OCI-LY7 (cell line): Measurements from ENCODE around the gene ENOPH1. TPM values are rescaled to one million over a fixed set of nuclear protein-coding genes. Genes with fewer than 3 reads are reported as not detected.

Source experiments
- BruUV-seq: library from RNA; stranded (reverse); fragments of 400-500 nt; replicated peaks from 2 replicates; lab custom pipeline; 2021; lab: Mats Ljungman, UMichigan
- CTCF ChIA-PET: fragments of 300-600 bp; sonication (Branson Sonifier 250); formaldehyde crosslinking; loops from one replicate; lab custom pipeline; 2022; ENCODE audit warnings: antibody characterized with exemption; ENCODE audit not compliant: unreplicated experiment; lab: Charles Lee
- POLR2A ChIA-PET: fragments of 300-600 bp; sonication (Branson Sonifier 250); formaldehyde crosslinking; loops from one replicate; lab custom pipeline; 2022; ENCODE audit warnings: antibody characterized with exemption; lab: Charles Lee
- DNase-seq: peaks from one replicate; pipeline ENCODE4 v3.0.0-alpha.2; 2015; ENCODE audit warnings: low spot score
- H2AFZ ChIP-seq: fragments of 200-600 bp; sonication (generic), shearing (Covaris generic); 2 replicates; pipeline ENCODE4 v1.6.1; 2014; ENCODE audit warnings: mild to moderate bottlenecking, antibody characterized with exemption, low read length, moderate library complexity
- H3K27ac ChIP-seq: fragments of 200-600 bp; sonication (generic); 2 replicates; pipeline ENCODE4 v1.5.1; 2014; ENCODE audit warnings: mixed run types, low read depth, mild to moderate bottlenecking, moderate library complexity, low read length, inconsistent platforms; ENCODE audit not compliant: poor library complexity, severe bottlenecking
- H3K36me3 ChIP-seq: fragments of 200-600 bp; sonication (generic); 2 replicates; pipeline ENCODE4 v1.6.1; 2014; ENCODE audit warnings: mild to moderate bottlenecking, antibody characterized with exemption, low read length, moderate library complexity, mixed read lengths; ENCODE audit not compliant: insufficient read depth
- H3K4me1 ChIP-seq: fragments of 200-600 bp; sonication (generic); 2 replicates; pipeline ENCODE4 v1.5.1; 2014; ENCODE audit warnings: mild to moderate bottlenecking, low read length; ENCODE audit not compliant: insufficient read depth, poor library complexity, severe bottlenecking
- H3K4me2 ChIP-seq: fragments of 200-600 bp; sonication (generic); 2 replicates; pipeline ENCODE4 v1.6.1; 2014; ENCODE audit warnings: mild to moderate bottlenecking, low read length
- H3K4me3 ChIP-seq: fragments of 200-600 bp; sonication (generic); 2 replicates; pipeline ENCODE4 v1.5.1; 2014; ENCODE audit warnings: mild to moderate bottlenecking, low read depth, low read length; ENCODE audit not compliant: poor library complexity, severe bottlenecking
- H3K79me2 ChIP-seq: fragments of 200-600 bp; sonication (generic); 2 replicates; pipeline ENCODE4 v1.6.1; 2016; ENCODE audit warnings: low read depth, mild to moderate bottlenecking, low read length, moderate library complexity, mixed read lengths; ENCODE audit not compliant: insufficient read depth
- H3K9me2 ChIP-seq: fragments of 200-600 bp; sonication (generic); 2 replicates; pipeline ENCODE4 v1.6.1; 2016; ENCODE audit warnings: mild to moderate bottlenecking, low read length, mixed read lengths; ENCODE audit not compliant: insufficient read depth
- H3K9me3 ChIP-seq: fragments of 200-600 bp; sonication (generic); 2 replicates; pipeline ENCODE4 v1.6.1; 2014; ENCODE audit warnings: mild to moderate bottlenecking, mixed run types, low read length, mixed read lengths
- H4K20me1 ChIP-seq: fragments of 200-600 bp; sonication (generic); 2 replicates; pipeline ENCODE4 v1.6.1; 2014; ENCODE audit warnings: mild to moderate bottlenecking, antibody characterized with exemption, low read length, moderate library complexity, mixed read lengths; ENCODE audit not compliant: insufficient read depth
- EZH2phosphoT487 ChIP-seq: fragments of 200-600 bp; sonication (generic); IDR thresholded peaks from 2 replicates; pipeline ENCODE4 v1.6.1; 2018; ENCODE audit warnings: low read depth, borderline replicate concordance, mild to moderate bottlenecking, mixed run types, antibody characterized with exemption, low read length, moderate library complexity, mixed read lengths
- intact Hi-C: fragments of 100-400 bp; cut with micrococcal nuclease; formaldehyde crosslinking; loops from one replicate; pipeline ENCODE4 v1.10.0; 2022; ENCODE audit not compliant: unreplicated experiment
- total RNA-seq, 2 experiments: library from RNA; depleted of rRNA in 1 of 2; stranded (reverse); fragments of >200 nt in 1 of 2; shearing (Covaris generic) in 1 of 2; gene quantifications; 2 replicates each; pipeline ENCODE4 v1.2.3, GENCODE V29; 2014 to 2022
- TF ChIP-seq, protein P1 (sequence below): fragments of 200-600 bp; sonication (generic); conservative IDR thresholded peaks from 2 replicates; pipeline ENCODE4 v1.5.1; 2014; ENCODE audit warnings: mild to moderate bottlenecking, antibody characterized with exemption, low read length, moderate library complexity, mixed read lengths

ENOPH1 gene
- total RNA-seq, 2 experiments from 2014 or later: 58.7 to 70.2 TPM

GRCh38 chr4:82434949-82435348 lies 4.6 kb downstream of the ENOPH1 start:
- H4K20me1 ChIP-seq: peaks cover 49% of the 10 kb centered on the region
- H3K4me1 ChIP-seq: peaks cover 37% of the 10 kb centered on the region
- no peak overlapping the region for H3K4me2 ChIP-seq
- H3K9me3 ChIP-seq: no peaks in the 10 kb centered on the region
- TF ChIP-seq, protein P1, sequence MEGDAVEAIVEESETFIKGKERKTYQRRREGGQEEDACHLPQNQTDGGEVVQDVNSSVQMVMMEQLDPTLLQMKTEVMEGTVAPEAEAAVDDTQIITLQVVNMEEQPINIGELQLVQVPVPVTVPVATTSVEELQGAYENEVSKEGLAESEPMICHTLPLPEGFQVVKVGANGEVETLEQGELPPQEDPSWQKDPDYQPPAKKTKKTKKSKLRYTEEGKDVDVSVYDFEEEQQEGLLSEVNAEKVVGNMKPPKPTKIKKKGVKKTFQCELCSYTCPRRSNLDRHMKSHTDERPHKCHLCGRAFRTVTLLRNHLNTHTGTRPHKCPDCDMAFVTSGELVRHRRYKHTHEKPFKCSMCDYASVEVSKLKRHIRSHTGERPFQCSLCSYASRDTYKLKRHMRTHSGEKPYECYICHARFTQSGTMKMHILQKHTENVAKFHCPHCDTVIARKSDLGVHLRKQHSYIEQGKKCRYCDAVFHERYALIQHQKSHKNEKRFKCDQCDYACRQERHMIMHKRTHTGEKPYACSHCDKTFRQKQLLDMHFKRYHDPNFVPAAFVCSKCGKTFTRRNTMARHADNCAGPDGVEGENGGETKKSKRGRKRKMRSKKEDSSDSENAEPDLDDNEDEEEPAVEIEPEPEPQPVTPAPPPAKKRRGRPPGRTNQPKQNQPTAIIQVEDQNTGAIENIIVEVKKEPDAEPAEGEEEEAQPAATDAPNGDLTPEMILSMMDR: no peak
- TF ChIP-seq EZH2phosphoT487: no peak
- H3K36me3 ChIP-seq: peaks cover 75% of the 10 kb centered on the region
- no peaks in the 10 kb centered on the region for H3K9me2 ChIP-seq
- H3K27ac ChIP-seq: no peak overlapping the region
- intact Hi-C loops: no loop called here
- POLR2A ChIA-PET: interaction anchor here (0.8 kb wide), 1 partner anchor 10 kb away, joined by 3 read pairs; no protein-coding TSS in a partner anchor
- CTCF ChIA-PET: no interaction called here
- BruUV-seq: no TSS peak
- DNase-seq: no peak
- no peak overlapping the region for H3K4me3 ChIP-seq
- no peak overlapping the region for H2AFZ ChIP-seq
- peaks cover 93% of the 10 kb centered on the region for H3K79me2 ChIP-seq

DNA sequence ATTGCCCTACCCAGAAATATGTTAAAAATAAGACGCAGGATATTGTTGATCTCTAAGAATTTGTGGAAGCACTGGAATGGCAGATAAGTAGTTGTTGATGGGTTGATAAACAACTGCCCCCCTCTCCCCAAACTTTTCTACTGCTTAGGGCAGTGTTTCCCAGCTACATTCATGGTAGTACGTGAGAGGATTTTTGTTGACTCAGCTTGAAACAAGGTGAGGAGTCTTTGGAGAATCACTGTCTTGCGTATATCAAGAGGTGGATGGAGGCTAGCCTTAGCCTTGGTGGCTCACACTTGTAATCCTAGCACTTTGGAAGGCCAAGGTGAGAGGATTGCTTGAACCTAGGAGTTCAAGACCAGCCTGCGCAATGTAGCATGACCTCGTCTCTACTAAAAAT lies 5.7 kb downstream of the ENOPH1 start:
- H2AFZ ChIP-seq: no peak overlapping the region
- peaks cover 87% of the 10 kb centered on the region for H3K36me3 ChIP-seq
- H3K79me2 ChIP-seq: peaks cover 99% of the 10 kb centered on the region
- peaks cover 51% of the 10 kb centered on the region for H4K20me1 ChIP-seq
- H3K4me2 ChIP-seq: no peak overlapping the region
- no peak for DNase-seq
- intact Hi-C loops: no loop called here
- TF ChIP-seq, protein P1: no peak
- TF ChIP-seq EZH2phosphoT487: no peak
- CTCF ChIA-PET: no interaction called here
- peaks cover 37% of the 10 kb centered on the region for H3K4me1 ChIP-seq
- BruUV-seq: no TSS peak
- H3K9me3 ChIP-seq: no peaks in the 10 kb centered on the region
- H3K4me3 ChIP-seq: no peak overlapping the region
- H3K9me2 ChIP-seq: no peaks in the 10 kb centered on the region
- H3K27ac ChIP-seq: no peak overlapping the region
- POLR2A ChIA-PET: no interaction called here

GRCh38 chr4:82436780-82437179 lies 6.4 kb downstream of the ENOPH1 start:
- H3K79me2 ChIP-seq: peaks cover 99% of the 10 kb centered on the region
- POLR2A ChIA-PET: interaction anchor here (0.6 to 2.2 kb wide), 3 partner anchors 10 to 357 kb away, joined by 3 to 6 read pairs (median 3); no protein-coding TSS in a partner anchor
- intact Hi-C loops: no loop called here

More at GRCh38 chr4:82436780-82437179, 6.4 kb downstream of the ENOPH1 start:
- H3K4me3 ChIP-seq: no peak overlapping the region
- H3K27ac ChIP-seq: no peak overlapping the region
- no peak overlapping the region for H3K4me2 ChIP-seq
- CTCF ChIA-PET: no interaction called here
- H3K36me3 ChIP-seq: peaks cover 92% of the 10 kb centered on the region
- no peaks in the 10 kb centered on the region for H3K9me2 ChIP-seq
- no peak overlapping the region for H2AFZ ChIP-seq
- DNase-seq: no peak
- H3K9me3 ChIP-seq: no peaks in the 10 kb centered on the region
- H3K4me1 ChIP-seq: peaks cover 33% of the 10 kb centered on the region
- peaks cover 46% of the 10 kb centered on the region for H4K20me1 ChIP-seq
- TF ChIP-seq EZH2phosphoT487: no peak
- BruUV-seq: no TSS peak
